ENCODE results near the gene ARID1B.

ARID1B gene

DNA sequence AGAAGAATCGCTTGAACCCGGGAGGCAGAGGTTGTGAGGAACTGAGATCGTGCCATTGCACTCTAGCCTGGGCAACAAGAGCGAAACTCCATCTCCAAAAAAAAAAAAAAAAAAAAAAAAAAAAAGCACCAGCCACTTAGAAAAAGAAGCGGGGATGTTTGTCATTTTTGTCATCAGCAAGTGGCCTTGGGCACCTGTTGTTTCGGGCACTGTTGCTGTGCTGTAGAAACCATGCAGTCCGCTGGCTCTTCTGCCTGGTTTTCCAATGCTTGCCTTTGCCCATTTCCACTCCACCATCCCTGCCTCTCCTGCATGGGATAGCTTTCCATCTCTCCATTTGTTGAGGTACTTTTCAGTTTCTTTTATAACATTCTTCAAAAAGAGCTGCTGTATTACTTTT lies 129.3 kb downstream of the ARID1B start:
- no peak for DNase-seq (ENCODE audit: low spot score)

DNA sequence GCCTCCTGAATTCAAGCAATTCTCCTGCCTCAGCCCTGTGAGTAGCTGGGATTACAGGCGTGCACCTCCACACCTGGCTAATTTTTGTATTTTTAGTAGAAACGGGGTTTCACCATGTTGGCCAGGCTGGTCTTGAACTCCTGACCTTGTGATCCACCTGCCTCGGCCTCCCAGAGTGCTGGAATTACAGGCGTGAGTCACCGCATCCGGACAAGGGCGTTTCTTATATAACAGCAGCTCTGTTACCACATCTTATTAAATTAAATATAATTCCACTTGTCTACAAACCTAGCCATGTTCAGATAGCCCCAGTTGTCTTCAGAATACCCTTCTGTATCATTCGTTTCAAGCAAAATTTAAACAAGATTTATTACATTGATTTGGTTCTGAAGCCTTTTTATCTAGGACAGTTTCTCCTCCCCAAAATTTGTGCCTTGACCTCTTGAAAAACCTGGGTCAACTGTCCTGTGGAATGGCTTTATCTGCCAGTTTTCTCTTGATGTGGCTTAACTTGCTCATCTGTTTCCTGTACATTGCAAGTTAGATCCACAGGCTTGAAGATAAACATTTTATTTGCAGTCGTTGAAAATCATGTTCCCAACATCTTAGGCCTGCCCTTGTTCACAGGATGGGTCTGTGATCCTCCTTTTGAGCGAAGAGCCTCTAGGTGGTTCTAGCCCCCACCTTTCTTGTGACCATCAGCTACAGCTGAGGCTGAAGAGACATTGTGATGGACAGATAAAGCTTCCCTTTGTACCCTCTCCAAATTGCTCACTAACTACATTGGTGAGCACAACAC lies 132.2 kb downstream of the ARID1B start:
- no peak for DNase-seq (ENCODE audit: low spot score)

DNA sequence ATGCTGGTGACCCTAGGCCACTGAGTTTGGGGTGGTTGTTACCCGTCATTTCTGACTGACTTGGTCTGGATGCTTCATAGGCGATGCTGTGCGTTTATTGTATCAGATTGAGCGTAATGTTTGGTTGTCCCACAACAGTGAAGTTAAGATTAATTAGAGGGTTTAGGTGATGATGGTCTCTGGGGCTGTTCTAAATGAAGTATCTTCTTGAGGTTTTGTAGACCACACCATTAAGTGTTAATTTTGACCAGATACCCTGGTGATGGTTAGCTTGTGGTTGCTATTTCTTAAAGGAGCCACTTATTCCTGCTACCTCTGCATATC lies 132.8 kb downstream of the ARID1B start:
- no peak for DNase-seq (ENCODE audit: low spot score)

DNA sequence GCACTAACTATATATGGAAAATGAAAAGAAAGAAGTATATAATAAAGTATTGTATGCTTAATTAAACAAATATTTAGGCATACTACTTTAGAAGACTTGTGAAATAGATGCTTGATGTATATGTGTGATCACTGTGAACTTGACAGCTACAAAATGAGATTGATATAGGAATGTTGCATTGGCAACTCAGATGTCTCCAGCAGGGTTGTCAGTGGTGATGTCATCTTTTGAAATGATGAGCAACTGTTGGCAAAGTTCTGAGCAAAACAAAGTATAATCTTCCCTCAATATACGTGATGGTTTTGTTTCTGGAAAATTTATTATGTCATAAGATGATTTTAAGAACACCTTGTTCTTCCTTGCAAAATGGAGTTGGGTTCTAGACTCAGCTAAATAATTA lies 133.8 kb downstream of the ARID1B start:
- DNase-seq (ENCODE audit: low spot score), result no peak

DNA sequence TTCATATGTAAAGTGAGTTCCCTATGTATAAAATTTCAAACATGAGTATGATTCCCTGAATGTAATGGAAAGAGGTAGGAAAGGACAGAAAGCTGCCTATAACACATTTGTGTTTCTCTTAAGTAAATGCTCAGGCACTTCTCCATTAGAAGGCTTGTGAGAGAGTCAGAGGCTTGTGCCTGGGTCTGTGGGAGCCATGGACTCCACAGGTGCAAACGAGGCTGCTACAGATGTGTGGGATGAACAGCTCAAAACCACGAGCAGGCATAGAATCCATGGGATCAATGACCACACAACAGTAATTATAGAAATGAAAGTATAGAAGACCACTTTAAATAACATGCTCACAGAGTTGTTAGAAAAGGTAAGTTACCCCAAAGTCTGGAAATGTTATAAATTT lies 134.4 kb downstream of the ARID1B start:
- DNase-seq (ENCODE audit: low spot score), result no peak

DNA sequence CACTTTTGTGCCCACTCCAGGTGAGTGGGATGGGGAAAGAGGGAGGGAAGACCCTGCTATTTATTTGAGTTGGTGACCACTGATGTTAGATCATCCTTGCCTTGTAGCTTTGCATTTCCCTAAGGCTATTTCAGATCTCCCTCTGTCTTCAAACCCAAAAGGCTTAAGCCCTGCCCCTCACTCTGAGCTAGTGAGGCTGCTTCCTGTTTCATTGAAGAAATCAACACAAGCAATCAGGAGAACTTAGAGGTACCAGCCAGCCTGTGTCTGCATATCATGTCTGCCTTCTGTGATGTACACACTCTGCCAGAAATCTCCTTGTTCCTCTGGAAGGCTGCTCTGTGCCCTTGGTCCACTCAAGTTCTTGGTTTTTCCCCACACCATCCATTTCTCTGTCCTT lies 135.3 kb downstream of the ARID1B start:
- DNase-seq (ENCODE audit: low spot score), result no peak

DNA sequence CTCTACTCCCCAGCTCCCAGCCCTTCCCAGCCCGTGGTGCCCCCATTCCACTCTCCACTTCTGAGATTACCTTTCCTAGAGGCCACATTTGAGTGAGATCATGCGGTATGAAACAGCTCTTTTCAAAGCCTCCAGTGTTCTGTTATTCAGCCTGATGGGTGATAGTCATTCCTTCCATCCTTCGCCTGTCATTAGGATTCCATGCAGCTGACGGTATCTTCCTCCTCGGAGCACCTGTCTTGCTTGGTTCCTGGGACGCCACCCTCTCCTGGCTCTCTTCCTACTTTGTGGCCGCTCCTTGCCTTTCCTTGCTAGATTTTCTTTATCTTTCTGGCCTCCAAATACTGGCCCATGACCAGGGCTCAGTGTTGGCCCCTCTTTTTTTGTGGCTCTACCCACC lies 137.0 kb downstream of the ARID1B start:
- DNase-seq (ENCODE audit: low spot score), result no peak

DNA sequence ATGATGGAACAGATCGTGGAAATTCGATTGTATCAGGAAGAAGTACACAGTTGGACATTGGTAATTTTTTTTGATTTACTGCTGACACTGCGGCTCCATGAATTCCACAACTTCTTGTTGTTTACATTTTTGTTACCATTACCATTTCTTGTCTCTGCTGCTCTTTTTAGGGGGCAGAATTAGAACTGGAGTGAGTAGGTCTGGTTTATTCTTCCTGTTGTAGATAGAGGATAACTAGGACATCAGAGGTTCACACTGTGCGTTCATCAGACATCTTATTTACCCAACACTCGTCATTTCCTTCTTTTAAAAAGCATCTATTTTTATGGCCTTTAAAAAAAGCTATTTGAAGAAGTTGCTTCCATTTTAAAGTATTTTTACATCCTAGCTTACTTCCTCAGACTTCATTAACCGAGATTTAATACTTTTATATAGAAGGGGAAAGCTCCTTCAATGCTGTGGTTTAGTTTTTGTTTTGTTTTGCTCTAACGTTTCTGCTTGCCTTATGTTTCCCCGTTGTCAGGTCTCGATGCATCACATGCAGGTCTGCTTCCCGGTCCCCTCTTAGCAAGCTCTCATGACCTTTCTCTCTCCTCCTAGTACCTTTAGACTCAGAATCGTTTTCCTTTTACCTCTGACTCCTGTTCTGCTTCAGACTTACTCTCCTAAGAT lies 139.1 kb downstream of the ARID1B start:
- no peak for DNase-seq (ENCODE audit: low spot score)

DNA sequence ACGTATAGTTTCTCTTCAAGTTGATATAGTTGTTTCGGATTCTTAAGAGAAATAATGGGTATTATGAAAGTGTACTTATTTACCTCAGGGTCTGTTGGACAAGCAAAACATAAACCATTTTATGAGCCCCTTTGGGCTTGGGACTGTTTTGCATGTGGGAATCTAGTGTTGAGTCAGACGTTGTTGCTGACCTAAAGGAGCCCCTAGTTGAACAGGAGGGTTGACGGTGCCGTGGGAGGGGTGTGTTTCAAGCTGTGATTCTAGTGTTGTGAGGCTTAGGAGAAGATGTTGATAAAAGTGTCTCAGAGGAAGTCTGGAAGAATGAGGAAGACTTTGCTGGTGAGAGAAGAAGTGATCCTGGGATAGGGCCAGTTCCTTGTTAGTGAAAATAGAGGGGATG lies 140.0 kb downstream of the ARID1B start:
- DNase-seq (ENCODE audit: low spot score), result no peak

DNA sequence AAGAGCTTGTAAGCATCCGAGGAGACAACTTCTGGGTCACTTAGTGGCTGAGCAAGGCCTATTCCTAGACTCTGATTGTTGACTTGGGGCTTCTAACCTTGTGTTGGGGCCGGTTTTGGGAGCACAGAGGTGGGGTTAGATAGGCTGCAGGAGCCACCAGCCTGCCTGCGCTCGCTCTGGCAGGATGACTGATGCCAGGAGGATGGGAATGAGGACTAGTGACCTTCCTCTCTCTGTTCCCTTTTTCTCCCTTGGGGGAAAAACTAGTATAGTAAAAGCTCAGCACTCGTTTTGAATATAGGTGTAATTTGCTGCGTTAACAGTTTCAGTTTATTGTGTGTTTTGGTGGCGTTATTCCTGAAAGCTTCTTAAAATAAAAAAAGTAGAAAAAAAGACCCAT lies 141.5 kb downstream of the ARID1B start:
- DNase-seq (ENCODE audit: low spot score), result no peak

DNA sequence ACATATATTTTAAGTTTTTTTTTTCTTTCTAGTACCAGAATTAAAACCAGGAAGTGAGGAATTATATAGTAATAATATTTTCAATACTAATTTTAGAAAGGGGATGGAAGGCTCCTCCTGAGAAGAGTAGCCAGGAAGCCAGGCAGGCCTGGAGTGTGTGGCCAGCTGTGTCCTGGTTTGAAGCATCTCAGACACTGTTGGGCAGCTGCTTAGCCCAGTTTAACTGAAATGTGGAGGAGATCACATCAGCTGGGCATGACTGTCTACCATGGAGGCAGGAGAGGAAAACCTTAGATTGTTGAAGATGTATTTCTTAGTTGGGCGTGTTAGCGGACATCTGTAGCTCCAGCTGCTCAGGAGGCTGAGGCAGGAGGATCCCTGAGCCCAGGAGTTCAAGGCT lies 142.2 kb downstream of the ARID1B start:
- DNase-seq (ENCODE audit: low spot score), result no peak

DNA sequence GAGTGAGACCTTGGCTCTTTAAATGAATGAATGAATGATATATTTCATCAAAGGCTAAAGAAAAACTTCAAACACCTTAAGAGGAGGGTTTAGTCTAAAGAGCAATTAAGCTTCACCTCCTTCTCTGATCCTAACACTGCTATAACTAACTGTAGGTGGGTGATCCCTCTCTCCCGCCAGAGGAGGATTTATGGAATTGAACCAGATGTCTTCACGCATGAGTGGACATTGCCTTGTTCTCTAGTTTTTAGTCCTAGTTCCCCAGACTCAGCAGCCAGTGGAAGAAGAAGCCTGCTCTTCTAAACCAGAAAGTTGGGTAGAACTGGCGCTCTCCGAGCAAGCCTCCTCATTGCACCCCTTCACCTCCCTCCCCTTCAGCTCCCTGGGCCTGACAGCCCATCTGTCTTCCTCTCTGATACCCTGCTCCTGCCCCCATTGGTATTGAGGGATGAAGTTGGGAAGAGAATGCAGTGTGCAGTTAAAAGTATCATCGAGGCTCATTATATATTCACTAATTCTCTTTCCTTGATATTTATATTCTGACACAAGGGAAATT lies 142.7 kb downstream of the ARID1B start:
- no peak for DNase-seq (ENCODE audit: low spot score)

DNA sequence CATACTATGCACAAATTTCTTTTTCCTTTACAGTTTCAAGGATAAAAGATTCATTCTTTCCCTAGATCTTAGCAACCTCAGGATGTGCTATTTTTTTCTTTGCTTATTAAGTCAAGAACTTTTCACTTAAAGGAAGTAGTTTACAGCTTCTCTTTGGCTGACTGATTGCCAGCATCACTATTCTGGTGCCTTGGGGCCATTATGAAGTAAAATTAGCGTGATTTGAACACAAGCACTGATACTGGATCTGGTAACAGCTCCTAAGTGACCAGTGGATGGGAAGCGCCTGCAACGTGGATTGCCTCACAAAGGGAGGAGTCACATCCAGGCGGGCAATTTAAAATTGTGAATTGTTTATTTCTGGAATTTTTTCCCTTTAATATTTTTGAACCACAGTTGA lies 147.1 kb downstream of the ARID1B start:
- DNase-seq (ENCODE audit: low spot score), result no peak

DNA sequence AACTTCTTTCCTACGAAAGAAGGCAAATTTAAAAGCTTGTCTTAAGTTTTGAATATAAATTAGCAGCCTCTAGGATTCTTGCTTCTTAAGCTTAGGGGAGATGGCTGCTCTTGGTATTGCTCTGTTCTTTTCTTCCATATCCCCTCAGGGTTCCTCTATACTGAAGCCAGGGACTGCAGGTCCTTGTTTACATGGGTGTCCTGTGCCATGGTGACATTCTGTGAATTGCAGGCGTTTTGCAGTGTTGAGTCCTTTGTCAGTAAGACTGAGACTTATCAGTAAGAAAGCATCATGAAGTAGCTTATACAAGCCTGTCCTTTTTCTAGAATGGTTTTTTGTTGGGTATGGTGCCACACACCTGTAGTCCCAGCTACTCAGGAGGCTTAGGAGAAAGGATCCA lies 147.8 kb downstream of the ARID1B start:
- no peak for DNase-seq (ENCODE audit: low spot score)

DNA sequence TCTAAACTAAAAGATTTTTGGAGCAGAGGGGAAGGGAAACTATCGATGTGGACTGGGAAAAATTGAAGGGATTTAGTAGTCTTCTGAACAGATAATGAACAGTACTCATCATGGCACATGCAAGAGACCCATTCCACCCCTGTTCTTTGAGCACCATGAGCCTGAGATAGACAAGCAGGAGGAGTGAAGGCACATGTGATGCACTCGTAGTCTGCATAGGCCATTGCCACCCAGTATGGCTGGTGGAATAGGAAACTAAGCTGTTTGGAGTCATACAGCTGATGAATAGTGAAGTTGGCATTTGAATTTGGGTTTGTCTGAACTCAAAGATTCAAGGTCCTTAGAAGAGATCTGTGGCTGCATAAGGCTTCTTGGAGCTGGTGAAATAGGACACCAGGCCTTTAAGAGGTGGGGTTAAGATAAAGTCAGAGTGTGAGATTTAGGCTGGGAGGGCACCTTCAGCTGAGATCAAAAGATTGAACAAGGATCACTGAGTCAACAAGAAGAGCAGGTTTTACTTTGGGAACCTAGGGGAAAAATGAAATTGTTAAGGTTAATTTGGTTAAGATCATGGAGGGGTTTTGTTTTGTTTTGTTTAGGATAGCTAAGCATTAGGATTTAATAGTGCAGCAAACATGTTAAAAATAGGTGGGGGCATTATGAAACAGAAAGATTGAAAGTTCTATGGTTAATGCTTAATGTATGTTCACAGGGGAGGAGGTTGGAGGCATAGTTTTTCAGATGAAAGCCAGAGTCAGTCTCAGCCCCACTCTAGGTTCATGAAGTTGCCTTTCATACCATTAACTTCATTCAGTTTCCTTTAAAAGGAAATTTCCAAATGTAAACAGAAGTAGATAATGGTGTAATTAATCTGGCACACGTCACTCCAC lies 148.8 kb downstream of the ARID1B start:
- no peak for DNase-seq (ENCODE audit: low spot score)

DNA sequence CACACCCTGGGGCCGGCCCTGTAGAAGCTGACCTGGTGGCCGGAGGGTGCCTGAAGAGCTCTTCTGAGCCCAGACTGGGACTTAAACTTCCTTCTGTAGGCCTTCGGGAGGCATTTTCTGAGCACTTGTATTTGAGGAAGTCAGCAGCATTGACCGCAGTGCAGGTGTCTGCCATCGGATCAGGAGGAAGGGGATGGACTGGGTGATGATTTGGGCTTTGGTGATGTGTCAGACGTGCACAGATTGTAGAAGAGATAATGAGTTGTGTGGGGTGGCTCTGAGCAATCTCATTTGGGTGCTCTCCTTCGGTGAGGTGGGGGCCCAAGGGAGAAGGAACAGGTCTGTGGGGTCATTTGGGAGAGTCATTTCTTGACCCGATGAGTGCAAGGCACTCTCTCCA lies 150.9 kb downstream of the ARID1B start:
- DNase-seq (ENCODE audit: low spot score), result no peak

DNA sequence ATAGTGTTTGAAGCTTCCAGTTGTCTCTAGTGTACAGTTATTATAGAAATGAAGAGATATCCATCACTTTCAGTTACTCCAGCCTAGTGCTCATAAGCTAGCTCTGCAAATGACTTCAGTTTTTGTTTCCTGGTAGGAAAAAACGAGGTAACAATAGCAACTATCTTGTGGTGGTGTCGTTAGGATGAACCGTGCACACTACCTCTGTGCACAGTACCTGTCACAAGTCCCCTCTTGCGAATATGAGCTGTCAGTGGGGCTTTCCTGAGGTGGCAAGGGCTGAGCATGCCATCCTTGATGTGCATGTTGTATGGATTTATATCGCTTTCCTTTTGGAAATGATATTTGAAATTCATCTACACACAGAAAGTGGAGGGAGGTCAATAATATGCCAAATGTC lies 151.8 kb downstream of the ARID1B start:
- no peak for DNase-seq (ENCODE audit: low spot score)

DNA sequence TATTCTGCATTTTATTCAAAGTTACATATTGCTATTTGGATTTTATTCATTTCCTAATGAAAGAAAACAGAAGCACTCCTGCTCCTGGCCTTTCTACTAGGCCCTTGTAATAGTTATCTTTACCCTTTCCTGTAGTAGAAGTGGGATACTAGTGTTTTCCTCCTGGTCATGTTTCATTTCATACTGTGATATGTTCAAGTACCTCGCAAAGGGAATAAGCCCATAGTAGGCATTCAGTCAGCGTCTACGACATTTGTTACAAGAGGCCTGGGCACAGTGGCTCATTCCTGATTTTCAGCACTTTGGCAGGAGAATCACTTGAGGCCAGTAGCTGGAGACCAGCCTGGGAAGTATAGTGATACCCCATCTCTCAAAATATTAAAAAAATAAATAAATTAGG lies 154.1 kb downstream of the ARID1B start:
- no peak for DNase-seq (ENCODE audit: low spot score)

DNA sequence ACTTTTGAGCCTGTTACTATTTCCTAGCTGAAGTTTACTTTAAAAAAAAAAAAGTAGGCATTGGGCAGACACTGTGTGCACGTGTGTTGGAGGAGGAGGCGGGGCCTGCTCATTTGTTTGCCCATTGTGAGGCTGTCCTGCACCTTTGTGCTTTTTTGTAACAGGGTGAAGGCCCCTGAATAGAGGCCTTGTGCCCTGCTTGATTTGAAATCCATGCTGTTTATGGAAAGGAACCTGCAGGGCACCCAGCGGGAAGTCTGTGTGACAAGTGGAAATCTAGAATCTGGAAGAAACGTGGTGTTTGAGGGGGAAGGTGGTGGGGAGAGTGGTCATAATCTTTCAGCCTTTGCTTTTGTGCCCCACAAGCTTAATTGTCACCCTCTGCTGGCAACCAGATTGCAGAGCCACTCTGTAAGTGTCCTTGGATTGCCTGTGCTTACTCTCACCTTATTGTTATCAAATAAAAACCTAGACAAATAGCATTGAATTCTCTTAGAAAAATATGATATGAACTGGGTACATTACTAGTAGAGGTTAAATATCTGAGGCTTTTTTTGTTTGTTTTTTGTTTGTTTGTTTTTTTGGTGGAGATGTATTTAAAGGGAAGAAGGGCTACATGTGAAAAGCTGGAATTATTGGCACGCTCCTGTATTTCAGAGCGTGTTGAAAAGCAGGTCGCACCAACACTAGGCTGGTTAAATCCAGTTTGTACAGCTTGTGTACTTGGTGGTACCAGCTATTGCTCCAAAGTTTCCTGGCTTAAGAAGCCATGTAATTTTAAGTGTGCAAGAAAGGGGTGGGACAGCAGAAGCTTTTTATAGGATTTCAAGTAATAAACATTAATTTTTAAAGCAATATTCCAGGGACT lies 156.3 kb downstream of the ARID1B start:
- no peak for DNase-seq (ENCODE audit: low spot score)

DNA sequence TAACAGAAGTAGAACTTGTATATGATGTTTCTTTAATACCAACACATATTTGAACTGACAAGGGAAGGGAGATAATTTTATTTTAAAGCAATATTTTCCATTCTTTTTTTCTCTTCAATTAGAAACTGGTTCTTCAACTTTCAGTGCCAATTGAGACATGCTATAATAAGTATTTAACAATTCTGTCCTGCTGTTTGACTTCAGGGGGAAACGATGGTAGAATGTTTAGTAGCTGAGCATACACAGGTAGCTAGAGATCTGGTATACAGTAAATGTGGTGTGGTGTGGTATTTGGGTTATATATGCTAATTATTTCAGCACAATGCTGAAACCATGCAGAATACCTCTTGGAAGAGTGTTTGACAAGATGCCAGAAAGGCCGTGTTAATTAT lies 156.9 kb downstream of the ARID1B start:
- no peak for DNase-seq (ENCODE audit: low spot score)

DNA sequence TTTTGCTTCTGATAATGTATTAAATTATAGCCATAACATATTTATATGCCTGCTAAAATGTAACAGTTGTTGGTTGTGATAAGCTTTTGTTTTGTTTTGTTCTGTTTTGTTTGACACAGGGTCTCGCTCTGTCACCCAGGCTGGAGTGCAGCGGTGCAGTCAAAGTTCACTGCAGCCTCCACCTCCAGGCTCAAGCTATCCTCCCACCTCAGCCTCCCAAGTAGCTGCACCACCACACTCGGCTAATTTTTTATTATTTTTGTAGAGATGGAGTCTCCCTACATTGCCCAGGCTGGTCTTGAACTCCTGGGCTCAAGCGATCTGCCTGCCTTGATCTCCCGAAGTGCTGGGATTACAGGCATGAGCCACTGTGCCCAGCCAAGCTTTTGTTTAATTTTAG lies 157.8 kb downstream of the ARID1B start:
- DNase-seq (ENCODE audit: low spot score), result no peak

DNA sequence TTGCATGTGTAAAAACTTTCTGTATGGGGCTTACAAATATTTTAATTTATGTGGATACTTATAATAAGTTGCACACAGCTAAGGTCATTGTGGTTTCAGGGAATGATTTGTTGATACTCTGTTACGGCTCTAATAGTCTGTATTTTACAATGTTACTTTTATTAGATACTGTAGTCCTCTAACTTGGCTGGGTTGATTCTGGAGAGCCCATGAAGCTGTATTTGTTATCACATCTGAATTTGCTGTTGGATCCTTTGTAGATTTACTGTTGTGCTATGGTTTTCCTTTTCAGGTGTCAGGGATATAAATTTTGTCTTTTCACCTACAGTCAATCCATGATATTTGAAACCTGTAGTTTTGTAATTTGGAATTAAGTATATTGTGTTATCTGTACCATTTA lies 161.0 kb downstream of the ARID1B start:
- no peak for DNase-seq (ENCODE audit: low spot score)
